Tongue (tissue), 2 donors: Measurements from ENCODE around the gene CDH15. TPM values are rescaled to one million over a fixed set of nuclear protein-coding genes. Genes with fewer than 3 reads are reported as not detected.

ENCODE experiments used
- DNase-seq: peaks from one replicate; pipeline ENCODE4 v3.0.0-alpha.2; 2015
- total RNA-seq: library from RNA; depleted of rRNA; stranded (reverse); fragments of >200 nt; gene quantifications from one replicate; pipeline ENCODE4 v1.2.3, GENCODE V29; 2014

The CDH15 gene, protein sequence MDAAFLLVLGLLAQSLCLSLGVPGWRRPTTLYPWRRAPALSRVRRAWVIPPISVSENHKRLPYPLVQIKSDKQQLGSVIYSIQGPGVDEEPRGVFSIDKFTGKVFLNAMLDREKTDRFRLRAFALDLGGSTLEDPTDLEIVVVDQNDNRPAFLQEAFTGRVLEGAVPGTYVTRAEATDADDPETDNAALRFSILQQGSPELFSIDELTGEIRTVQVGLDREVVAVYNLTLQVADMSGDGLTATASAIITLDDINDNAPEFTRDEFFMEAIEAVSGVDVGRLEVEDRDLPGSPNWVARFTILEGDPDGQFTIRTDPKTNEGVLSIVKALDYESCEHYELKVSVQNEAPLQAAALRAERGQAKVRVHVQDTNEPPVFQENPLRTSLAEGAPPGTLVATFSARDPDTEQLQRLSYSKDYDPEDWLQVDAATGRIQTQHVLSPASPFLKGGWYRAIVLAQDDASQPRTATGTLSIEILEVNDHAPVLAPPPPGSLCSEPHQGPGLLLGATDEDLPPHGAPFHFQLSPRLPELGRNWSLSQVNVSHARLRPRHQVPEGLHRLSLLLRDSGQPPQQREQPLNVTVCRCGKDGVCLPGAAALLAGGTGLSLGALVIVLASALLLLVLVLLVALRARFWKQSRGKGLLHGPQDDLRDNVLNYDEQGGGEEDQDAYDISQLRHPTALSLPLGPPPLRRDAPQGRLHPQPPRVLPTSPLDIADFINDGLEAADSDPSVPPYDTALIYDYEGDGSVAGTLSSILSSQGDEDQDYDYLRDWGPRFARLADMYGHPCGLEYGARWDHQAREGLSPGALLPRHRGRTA
- 72.0 TPM for total RNA-seq

DNA sequence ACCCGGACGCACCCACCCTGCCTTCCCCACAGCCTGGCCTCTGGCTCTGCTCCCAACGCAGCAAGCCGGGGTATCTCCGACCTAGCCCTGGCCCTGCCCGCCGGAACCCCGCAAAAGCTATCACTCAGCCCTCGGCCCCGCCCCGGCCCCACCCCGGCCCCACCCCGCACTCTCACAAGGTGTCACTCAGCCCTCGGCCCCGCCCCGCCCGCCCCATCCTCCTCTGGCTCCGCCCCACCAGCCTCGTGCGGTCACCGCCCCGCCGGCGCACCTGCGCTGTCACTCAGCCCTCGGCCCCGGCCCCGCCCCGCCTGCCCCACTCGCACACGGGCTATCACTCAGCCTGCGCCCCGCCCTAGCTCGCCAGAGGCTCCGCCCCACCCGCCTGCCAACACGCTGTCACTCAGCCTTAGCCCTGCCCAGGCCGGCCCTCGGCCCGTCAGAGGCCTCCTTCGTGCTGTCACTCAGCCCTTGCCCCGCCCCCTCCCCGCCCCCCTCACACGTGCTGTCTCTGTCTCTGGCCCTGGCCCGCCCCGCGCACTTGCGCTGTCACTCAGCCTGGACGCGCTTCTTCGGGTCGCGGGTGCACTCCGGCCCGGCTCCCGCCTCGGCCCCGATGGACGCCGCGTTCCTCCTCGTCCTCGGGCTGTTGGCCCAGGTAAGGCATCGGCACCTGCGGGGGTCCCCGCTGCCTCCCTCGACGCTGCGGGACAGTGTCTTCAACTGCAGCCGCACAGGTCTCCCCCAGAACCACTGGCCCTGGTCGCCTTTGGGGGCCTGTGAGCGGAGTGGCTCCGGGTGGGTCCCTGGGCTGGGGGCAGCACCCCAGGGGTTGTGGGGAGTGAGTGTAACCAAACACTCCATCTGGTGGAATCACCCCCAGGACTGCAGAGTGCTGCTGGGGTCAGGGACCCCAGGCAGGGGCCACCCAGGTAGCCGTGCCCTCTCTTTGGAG is at the start of gene CDH15:
Gene CDH15 (plus strand): TSS at position 533 of the 955 bp plus-strand sequence. CDS start 84 bp downstream, at position 617.
- DNase-seq = peak; percentile 99

- peak; percentile 5 for DNase-seq
Observed at GRCh38 chr16:89122322-89122851, 49.2 kb upstream of the CDH15 start.

DNA sequence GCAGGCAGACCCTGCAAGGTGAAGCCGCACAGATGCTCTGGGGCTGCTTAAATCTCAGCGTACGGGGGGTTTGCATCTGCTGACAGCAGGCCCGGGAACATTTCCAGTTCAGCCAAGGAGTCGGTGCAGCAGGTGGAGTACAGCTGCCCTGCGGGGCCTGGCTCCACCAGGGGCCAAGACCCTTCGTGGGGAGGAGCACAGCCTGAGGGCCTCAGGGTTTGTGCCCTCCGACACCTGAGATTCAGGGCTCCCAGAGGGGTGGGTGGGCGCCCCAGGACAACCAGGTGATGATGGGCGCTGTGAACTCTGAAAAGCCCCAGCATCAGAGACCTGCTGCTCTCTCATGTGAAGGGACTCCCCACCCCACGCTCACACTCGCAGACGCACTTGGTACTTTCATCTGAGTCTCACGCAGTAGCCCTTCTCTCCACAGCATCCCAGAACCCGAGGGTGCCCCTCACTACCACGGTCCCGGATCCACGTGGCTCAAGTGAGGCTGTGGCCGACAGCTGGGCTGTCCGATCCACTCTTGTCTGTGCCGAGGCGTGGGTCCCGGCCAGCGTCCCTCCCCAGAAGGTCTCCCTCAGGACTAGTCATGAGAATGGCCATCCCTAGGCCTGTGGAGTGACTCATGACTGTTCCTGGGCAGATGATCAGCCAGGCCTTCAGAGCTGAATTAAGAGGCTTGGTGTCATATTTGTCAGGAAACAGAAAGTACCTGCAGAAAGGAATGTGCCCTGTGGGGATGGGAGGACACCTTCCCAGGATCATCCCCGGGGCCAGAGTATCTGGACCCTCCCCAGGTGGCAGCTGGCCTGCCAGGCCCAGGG is 48.3 kb upstream of the CDH15 start:
- DNase-seq = no peak

DNA sequence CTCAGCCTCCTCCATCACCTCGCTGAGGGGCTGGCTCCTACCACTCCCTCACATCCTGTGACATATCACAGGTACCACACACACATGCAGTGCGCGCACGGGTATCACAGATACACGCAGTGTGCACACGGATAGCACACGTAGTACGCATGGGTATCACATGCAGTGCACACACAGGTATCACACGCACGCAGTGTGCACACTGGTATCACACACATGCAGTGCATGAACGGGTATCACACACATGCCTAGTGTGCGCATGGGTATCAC is 47.8 kb upstream of the CDH15 start:
- DNase-seq = no peak

DNA sequence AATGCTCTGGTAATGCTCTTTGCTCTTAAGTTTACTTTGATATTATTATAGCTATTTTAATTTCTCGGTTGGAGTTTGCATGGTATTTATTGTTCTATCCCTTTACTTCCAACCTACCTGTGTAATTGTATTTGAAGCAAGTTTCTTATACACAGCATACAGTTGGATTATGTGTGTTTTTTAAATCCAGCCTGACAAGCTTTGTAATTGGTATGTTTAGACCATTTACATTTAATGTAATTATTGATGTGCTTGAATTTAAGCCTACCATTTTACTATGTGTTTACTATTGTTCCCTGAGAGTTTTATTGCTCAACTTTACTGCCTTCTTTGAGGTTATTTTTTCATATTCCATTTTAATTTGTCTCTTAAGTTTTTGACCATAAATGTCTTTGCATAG is 42.2 kb upstream of the CDH15 start:
- no peak for DNase-seq

- no peak for DNase-seq
Observed at GRCh38 chr16:89130448-89130847, 41.1 kb upstream of the CDH15 start.

- no peak for DNase-seq
Observed at GRCh38 chr16:89131783-89132182, 39.8 kb upstream of the CDH15 start.

DNA sequence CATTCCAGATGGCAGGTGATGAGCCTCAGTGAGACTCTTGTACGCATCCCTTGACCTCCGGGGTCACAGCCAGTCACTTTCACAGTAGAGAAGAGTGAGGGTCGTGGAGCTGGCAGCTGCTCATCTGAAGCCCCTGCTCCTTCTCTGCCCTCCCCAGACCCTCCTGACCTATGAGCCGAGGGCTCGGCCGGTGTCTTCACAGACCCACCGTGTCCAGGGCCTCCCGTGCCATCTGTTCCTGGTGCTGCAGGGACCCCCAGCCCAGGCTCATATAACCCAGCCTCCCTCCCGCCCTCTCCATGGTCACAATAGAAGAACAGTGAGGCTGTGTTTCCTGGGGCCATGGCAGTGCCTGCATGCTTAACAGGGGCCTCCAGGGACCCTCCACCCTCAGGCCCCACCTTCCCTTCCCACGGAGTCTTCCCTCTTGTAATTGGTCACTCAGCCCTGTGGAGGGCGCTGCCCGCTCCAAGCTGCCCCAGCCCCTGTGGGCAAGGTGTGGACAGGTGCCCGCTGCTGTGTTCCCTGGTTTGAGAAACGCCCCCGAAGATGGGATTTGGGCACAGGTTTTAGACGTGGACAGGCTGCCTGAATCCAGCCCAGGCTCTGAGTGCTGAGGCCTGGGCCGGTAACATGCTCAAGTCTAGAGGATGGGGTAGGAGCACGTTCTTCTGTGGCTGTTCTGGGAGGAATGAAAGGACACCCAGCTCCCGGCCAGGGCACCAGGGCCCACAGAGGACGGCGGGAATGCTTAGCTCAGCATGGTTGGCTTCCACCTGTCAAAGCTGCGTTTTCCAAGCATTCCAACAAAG is 39.1 kb upstream of the CDH15 start:
- no peak for DNase-seq

- DNase-seq = no peak
Observed at GRCh38 chr16:89133457-89134127, 38.0 kb upstream of the CDH15 start.

- no peak for DNase-seq
Observed at GRCh38 chr16:89134269-89134668, 37.3 kb upstream of the CDH15 start.

- no peak for DNase-seq
Observed at GRCh38 chr16:89135166-89135565, 36.4 kb upstream of the CDH15 start.

DNA sequence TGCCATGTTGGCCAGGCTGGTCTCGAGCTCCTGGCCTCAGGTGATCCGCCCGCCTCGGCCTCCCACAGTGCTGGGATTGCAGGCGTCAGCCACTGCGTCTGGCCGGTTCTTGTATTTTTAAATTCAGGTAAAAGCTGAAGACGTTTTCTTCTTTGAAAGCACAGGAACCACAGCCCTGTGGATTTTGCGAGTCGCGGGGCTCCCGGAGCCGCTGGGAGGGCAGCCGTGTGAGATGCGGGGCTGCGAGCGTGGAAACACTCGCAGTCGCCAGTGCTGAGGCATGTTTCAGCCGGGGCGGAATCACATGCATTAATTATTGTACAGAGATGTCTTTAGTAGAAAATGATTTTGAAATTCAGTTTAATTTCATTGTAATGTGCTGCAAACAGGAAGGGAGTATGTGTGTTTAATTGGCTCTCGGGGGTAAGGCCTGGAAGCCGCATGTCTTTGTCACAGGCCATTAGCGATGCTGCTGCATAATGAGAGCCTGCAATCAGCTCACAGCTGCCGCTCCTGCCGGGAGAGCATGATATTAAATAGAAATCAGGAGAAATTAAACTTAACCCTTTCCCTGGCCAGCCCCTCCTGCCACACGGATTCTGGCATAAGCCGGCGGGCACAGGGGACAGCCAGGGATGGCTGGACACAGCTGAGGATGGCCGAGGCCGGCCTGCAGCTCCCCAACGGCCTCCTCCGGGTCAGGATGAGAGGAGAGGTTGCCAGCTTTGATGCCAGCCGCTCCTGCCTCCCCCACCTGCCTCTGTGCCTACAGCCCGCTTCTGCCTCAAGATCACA is 35.4 kb upstream of the CDH15 start:
- DNase-seq = no peak

GRCh38 chr16:89136931-89137330 is 34.6 kb upstream of the CDH15 start:
- DNase-seq = no peak

- no peak for DNase-seq
Observed at GRCh38 chr16:89137666-89138512, 33.7 kb upstream of the CDH15 start.

GRCh38 chr16:89138513-89138795 is 33.1 kb upstream of the CDH15 start:
- no peak for DNase-seq

DNA sequence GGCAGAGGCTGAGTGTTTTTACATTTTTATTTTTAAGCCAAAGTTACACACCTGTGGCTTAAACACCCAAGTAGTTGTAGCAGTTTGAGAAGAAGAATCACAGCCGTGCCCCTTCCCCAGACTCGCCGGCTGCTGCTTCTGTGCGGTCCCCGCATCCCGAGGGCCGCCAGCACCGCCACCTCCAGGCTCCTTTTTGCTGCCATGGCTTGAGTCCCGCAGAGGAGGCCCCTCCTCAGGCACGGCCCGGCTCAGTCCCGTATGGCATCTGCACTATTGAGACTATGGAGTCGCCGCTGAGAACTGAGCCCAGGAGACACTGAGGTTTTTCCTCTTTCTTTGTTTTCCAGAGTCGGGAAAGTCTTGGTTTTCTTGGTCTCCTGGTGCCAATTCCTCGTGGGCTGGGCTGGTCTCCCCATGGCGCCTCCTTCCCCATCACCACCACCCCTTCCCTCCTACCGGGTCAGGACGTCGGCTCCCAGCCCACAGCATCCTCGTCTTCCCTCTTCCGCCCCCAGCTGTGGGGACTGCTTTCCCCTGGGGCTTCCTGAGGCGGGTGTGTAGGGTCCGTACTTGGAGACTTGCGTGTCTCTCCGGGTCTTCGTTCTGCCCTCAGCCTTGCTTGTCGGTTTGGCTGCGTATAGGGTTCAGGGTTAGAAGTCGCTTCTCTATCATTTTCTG is 32.6 kb upstream of the CDH15 start:
- no peak for DNase-seq

- no peak for DNase-seq
Observed at GRCh38 chr16:89139907-89140361, 31.6 kb upstream of the CDH15 start.

DNA sequence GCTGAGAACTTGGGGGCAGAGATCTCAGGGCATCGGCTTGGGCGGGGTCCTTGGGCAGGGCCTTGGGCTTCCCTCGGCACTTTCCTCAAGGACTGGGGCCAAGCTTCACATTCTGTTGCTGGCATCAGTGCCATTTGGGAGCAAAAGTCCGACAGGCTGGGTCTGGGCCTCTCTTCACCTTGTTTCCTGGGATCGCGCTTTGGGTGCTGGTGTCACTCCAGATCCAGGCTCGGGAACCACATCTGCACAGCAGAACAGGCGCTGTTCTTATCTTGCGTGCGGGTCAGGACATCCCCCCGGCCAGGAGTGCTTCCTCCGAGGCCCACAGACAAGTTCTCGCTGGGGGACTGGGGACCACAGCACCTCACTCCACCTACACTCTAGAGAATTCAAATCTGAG is 31.1 kb upstream of the CDH15 start:
- no peak for DNase-seq
